ENCODE data around the gene CNTNAP1.
"Not testable (repeated sequence)": the region's sequence is repeated elsewhere in the genome, so short reads cannot be mapped to it uniquely, and the experiment has no call there.

Gene CNTNAP1

GRCh38 chr17:42686520-42687128 is 4.3 kb downstream of the CNTNAP1 start:
- DNase-seq = no peak

GRCh38 chr17:42687707-42688320 is 5.5 kb downstream of the CNTNAP1 start:
- DNase-seq = no peak

- DNase-seq = no peak
Measured at GRCh38 chr17:42690596-42690995, 8.3 kb downstream of the CNTNAP1 start.

- no peak for DNase-seq
Measured at GRCh38 chr17:42691021-42691545, 8.8 kb downstream of the CNTNAP1 start.

- no peak for DNase-seq
Measured at GRCh38 chr17:42692489-42692888, 10.2 kb downstream of the CNTNAP1 start.

- no peak for DNase-seq
Measured at GRCh38 chr17:42694524-42694923, 12.2 kb downstream of the CNTNAP1 start.

- no peak for DNase-seq
Measured at GRCh38 chr17:42695500-42695899, 13.2 kb downstream of the CNTNAP1 start.

GRCh38 chr17:42697108-42697811 is 14.9 kb downstream of the CNTNAP1 start:
- DNase-seq = no peak

- DNase-seq = no peak
Measured at GRCh38 chr17:42698736-42699414, 16.5 kb downstream of the CNTNAP1 start.

GRCh38 chr17:42699415-42699740 is 17.0 kb downstream of the CNTNAP1 start:
- DNase-seq = no peak

- no peak for DNase-seq
Measured at GRCh38 chr17:42700586-42701289, 18.4 kb downstream of the CNTNAP1 start.

- DNase-seq = no peak
Measured at GRCh38 chr17:42702446-42702845, 20.1 kb downstream of the CNTNAP1 start.

- DNase-seq = no peak
Measured at GRCh38 chr17:42704490-42704836, 22.1 kb downstream of the CNTNAP1 start.

- no peak for DNase-seq
Measured at GRCh38 chr17:42704837-42705494, 22.6 kb downstream of the CNTNAP1 start.

- DNase-seq = no peak
Measured at GRCh38 chr17:42706732-42707131, 24.4 kb downstream of the CNTNAP1 start.

GRCh38 chr17:42708588-42708987 is 26.3 kb downstream of the CNTNAP1 start:
- DNase-seq = no peak

- no peak for DNase-seq
Measured at GRCh38 chr17:42709561-42709960, 27.2 kb downstream of the CNTNAP1 start.

GRCh38 chr17:42720996-42721583 is 38.8 kb downstream of the CNTNAP1 start:
- DNase-seq = no peak

- DNase-seq = no peak
Measured at GRCh38 chr17:42723636-42724035, 41.3 kb downstream of the CNTNAP1 start.

- no peak for DNase-seq
Measured at GRCh38 chr17:42725143-42725542, 42.8 kb downstream of the CNTNAP1 start.

GRCh38 chr17:42740699-42741098 is 58.4 kb downstream of the CNTNAP1 start:
- no peak for DNase-seq

- DNase-seq = not testable (repeated sequence)
Measured at GRCh38 chr17:42742916-42743315, 60.6 kb downstream of the CNTNAP1 start.
